Prostate gland (tissue), 2 donors: ENCODE data around the gene EMP2.

ENCODE experiments used
- CTCF ChIP-seq, 4 experiments: fragments of 200-600 bp in 2 of 4; fragments of 450-650 bp in 2 of 4; sonication (generic) in 2 of 4; IDR thresholded peaks; 1 replicate in 3 of 4; 2 replicates in 1 of 4; pipeline ENCODE4 v1.5.1; 2016 to 2019; ENCODE audit warnings: antibody characterized with exemption in 4 of 4, mild to moderate bottlenecking in 2 of 4, moderate library complexity in 2 of 4
- POLR2A ChIP-seq: fragments of 450-650 bp; IDR thresholded peaks from one replicate; pipeline ENCODE4 v1.6.1; 2016; ENCODE audit warnings: antibody characterized with exemption, mild to moderate bottlenecking
- POLR2AphosphoS5 ChIP-seq: sonication (generic); formaldehyde crosslinking; IDR thresholded peaks from one replicate; pipeline ENCODE4 v1.6.1; 2017; ENCODE audit warnings: antibody characterized with exemption

GRCh38 chr16:10624527-10624926 is 44.1 kb upstream of the EMP2 start:
- TF ChIP-seq POLR2A, result no peak
- TF ChIP-seq CTCF (IDR thresholded peaks at IDR 0.05), result no peak
- no peak for TF ChIP-seq POLR2AphosphoS5
